HG02840 (cell line): ENCODE data around the gene DAZAP2.
"Not testable (repeated sequence)": the region's sequence is repeated elsewhere in the genome, so short reads cannot be mapped to it uniquely, and the experiment has no call there.

Source experiments
- ATAC-seq: cut with Tn5 transposase; IDR thresholded peaks from one replicate; pipeline ENCODE4 v1.9.1; 2021; ENCODE audit warnings: mild to moderate bottlenecking, moderate library complexity, moderate number of reproducible peaks; ENCODE audit not compliant: unreplicated experiment, low FRiP score

Gene DAZAP2

GRCh38 chr12:51291603-51292513 is 53.2 kb downstream of the DAZAP2 start:
- ATAC-seq, result not testable (repeated sequence)
